ENCODE results near the gene SLC4A9.
"Not testable (repeated sequence)": the region's sequence is repeated elsewhere in the genome, so short reads cannot be mapped to it uniquely, and the experiment has no call there.

Gene SLC4A9

GRCh38 chr5:140338336-140338735 is 21.7 kb upstream of the SLC4A9 start:
- no peak for DNase-seq (ENCODE audit: low spot score)

- DNase-seq (ENCODE audit: low spot score) = no peak
These were observed 21.1 kb upstream of the SLC4A9 start for GRCh38 chr5:140338908-140339307.

- no peak for DNase-seq (ENCODE audit: low spot score)
These were observed 20.4 kb upstream of the SLC4A9 start for GRCh38 chr5:140339636-140340035.

- DNase-seq (ENCODE audit: low spot score) = no peak
These were observed 19.3 kb upstream of the SLC4A9 start for GRCh38 chr5:140340605-140341121.

- DNase-seq (ENCODE audit: low spot score) = no peak
These were observed 18.4 kb upstream of the SLC4A9 start for GRCh38 chr5:140341591-140341990.

- DNase-seq (ENCODE audit: low spot score) = peak; percentile 26
These were observed 17.7 kb upstream of the SLC4A9 start for GRCh38 chr5:140342287-140342686.

GRCh38 chr5:140342896-140343295 is 17.1 kb upstream of the SLC4A9 start:
- DNase-seq (ENCODE audit: low spot score) = no peak

GRCh38 chr5:140343849-140344248 is 16.1 kb upstream of the SLC4A9 start:
- not testable (repeated sequence) for DNase-seq (ENCODE audit: low spot score)

- no peak for DNase-seq (ENCODE audit: low spot score)
These were observed 15.1 kb upstream of the SLC4A9 start for GRCh38 chr5:140344683-140345423.

- DNase-seq (ENCODE audit: low spot score) = no peak
These were observed 14.1 kb upstream of the SLC4A9 start for GRCh38 chr5:140345919-140346347.

- peak; percentile 30 for DNase-seq (ENCODE audit: low spot score)
These were observed 13.4 kb upstream of the SLC4A9 start, which contains the start of gene HBEGF for GRCh38 chr5:140346348-140347221. Gene HBEGF (minus strand): TSS chr5:140346603. CDS start chr5:140346328, 275 bp downstream.

GRCh38 chr5:140347360-140347759 is 12.6 kb upstream of the SLC4A9 start:
- no peak for DNase-seq (ENCODE audit: low spot score)

- no peak for DNase-seq (ENCODE audit: low spot score)
These were observed 11.9 kb upstream of the SLC4A9 start for GRCh38 chr5:140348104-140348503.

- DNase-seq (ENCODE audit: low spot score) = no peak
These were observed 10.8 kb upstream of the SLC4A9 start for GRCh38 chr5:140349244-140349643.

- peak; percentile 80 for DNase-seq (ENCODE audit: low spot score)
These were observed 8.2 kb upstream of the SLC4A9 start for GRCh38 chr5:140351609-140352334.

- DNase-seq (ENCODE audit: low spot score) = no peak
These were observed 4.4 kb upstream of the SLC4A9 start for GRCh38 chr5:140355546-140355945.

GRCh38 chr5:140356853-140357725 is 2.9 kb upstream of the SLC4A9 start:
- DNase-seq (ENCODE audit: low spot score) = no peak

GRCh38 chr5:140357726-140358093 is 2.3 kb upstream of the SLC4A9 start:
- peak; percentile 75 for DNase-seq (ENCODE audit: low spot score)

- no peak for DNase-seq (ENCODE audit: low spot score)
These were observed 1.2 kb upstream of the SLC4A9 start for GRCh38 chr5:140358738-140359310.

- no peak for DNase-seq (ENCODE audit: low spot score)
These were observed 886 bp downstream of the SLC4A9 start for GRCh38 chr5:140360681-140361479.

Measured in CD4-positive, alpha-beta T cell treated with Interleukin-6 at 100 ng/mL for 8 hours (primary cell).